HG02763 (cell line): ENCODE data around the gene DBH.
"Not testable (repeated sequence)": the region's sequence is repeated elsewhere in the genome, so short reads cannot be mapped to it uniquely, and the experiment has no call there.

Source experiments
- ATAC-seq: cut with Tn5 transposase; IDR thresholded peaks from one replicate; pipeline ENCODE4 v1.9.1; 2021; ENCODE audit warnings: mild to moderate bottlenecking, moderate library complexity; ENCODE audit not compliant: unreplicated experiment

DBH gene

GRCh38 chr9:133618726-133619125 is 17.4 kb upstream of the DBH start:
- ATAC-seq, result no peak

- ATAC-seq, result no peak
Observed at GRCh38 chr9:133619791-133620190, 16.4 kb upstream of the DBH start.

GRCh38 chr9:133621725-133622267 is 14.4 kb upstream of the DBH start:
- ATAC-seq, result no peak

DNA sequence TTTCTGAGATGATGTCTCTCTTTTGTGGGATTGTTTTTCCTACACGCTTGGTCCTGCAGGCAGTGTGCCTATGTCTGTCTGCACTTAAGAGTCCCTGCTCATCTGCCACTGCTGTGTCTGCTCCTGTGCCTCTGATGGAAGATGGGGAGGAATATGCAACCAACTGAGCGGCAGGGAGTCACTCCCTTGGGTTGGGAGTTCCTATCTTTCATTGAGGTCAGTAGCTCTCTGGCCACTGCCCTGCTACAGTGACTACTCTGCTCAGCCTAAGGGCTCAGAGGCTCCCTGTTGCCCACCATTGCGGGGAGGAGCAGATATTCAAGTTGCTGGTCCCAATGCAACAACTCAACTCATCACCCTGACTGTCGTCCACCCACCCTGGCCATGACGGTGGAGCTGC is 13.6 kb upstream of the DBH start:
- ATAC-seq, result no peak

DNA sequence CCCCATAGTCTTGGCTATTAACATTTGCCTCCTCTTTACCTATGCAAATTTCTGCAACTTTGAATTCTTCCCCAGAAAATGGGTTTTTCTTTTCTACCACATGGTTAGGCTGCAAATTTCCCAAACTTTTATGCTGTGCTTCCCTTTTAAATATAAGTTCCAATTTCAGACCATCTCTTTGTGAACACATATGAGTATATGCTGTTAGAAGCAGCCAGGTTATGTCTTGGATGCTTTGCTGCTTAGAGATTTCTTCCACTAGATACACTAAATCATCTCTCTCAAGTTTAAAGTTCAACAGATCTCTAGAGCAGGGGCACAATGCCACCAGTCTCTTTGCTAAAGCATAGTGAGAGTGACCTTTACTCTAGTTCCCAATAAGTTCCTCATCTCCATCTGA is 10.2 kb upstream of the DBH start:
- not testable (repeated sequence) for ATAC-seq

DNA sequence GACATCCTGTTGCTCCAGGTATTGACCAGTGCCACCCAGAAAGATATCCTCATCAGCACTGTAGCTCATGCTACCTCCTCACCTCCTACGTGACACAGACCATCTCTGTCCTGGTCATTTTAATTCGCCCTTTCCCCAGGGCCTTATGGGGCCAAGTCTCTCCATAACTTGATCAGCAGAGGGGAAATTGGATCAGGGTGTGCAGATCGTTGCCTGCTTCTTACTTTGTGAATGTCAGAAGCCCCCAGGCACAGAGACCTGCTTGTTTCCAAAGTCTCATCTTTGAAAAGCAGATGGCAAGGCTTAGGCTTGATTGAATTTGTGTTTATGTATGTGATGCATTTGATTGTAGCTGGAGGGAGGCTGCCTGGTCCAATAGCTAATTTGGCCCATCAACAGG is 8.8 kb upstream of the DBH start:
- ATAC-seq, result no peak

GRCh38 chr9:133628766-133629165 is 7.4 kb upstream of the DBH start:
- no peak for ATAC-seq

DNA sequence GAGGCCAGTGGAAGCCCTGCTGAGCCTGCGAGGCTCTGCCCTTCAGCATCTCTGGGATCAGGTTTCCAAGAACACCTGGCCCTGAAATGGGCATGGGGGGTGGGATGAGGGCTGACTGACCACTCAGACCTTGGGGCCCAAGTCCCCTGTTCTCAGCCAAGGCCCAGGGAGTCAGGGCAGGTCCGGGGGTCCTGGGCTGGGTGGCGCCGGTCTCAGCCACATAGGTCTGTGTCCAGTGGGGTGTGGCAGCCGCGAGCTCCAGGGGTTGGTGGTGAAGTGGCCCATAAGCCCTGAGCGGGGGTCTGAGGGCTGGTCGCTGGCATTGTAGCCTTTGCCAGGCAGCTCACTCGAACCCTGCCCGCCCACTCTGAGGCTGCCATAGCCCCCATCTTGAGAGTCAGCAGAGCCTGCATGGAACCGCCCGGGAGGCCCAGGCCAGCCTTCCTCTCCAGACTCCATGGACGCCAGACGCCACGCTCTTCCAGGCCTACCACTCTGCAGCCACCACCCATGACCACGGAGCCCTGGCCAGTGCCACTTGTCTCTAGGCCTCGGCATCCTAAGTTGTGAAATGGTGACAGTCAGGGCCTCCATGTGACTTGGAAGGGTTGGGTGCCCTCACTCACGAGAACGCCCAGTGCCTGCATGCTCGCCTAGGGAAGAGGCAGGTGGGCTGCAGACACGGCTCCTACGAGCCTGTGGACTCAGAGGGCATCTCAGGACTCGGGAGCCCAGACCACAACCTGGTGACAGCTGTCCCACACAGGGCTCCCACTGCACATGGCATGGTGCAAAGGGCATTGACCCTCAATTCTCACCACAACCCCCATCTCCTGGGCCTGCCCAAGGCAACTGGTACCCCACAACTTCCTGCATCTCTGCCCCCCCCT is 6.7 kb upstream of the DBH start:
- ATAC-seq, result no peak

DNA sequence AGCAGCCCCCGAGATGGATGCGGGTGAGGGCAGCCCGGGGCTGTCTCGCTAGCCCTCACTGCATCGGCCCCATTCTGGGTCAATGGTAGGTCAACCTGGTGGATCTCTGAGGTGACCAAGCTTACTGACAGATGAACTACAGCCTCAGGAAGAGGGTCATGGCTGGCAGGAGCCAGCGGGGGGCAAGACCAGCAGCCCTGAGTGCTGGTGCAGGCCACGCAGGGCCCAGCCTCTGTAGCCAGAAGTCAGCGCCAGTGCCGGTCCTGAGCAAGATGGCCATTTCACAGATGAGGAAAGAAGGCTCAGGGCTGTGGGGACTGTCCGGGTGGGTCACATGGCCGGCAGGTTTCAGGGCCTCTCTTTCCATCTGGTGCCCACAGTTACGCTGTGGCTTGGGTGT is 5.1 kb upstream of the DBH start:
- ATAC-seq, result no peak

- no peak for ATAC-seq
Observed at GRCh38 chr9:133632806-133633680, 3.1 kb upstream of the DBH start.

- no peak for ATAC-seq
Observed at GRCh38 chr9:133633681-133634080, 2.5 kb upstream of the DBH start.

- no peak for ATAC-seq
Observed at GRCh38 chr9:133634081-133634691, 2.0 kb upstream of the DBH start.

DNA sequence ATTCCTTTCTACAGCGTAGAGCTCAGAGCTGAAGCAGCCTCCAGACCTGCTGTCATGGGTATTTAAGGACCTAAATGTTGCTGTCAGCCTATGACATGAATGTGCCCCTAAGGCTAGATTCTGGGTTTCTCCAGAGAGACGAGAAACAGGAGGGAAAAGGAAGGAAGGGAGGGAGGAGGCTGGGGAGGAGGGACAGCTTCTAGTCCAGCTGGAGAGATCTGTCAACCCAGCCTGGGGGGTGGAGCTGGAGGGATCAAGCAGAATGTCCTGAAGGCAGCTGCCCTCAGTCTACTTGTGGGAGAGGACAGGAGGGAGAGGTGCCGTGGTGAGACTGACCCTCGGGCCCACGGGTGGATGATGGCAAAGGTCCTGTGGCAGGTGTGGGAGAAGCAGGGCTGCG is 1.1 kb upstream of the DBH start:
- no peak for ATAC-seq

DNA sequence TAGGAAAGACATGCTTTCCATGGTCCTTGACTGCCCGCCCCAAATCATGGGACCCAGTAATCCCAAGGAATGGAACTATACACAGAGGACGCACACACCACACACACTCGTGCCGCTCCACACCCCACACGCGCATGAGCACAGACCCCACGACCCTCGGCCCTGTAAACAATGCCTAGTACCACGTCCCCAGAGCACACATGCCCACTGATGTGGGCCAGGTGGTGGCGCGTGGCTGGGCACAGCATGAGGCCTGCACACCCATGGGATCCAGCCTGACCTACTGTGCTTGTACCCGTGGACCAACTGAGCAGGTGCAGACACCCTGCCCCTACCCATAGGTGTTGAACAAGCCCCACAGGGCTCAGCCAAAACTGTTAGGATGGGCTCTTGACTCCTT is 739 bp downstream of the DBH start:
- ATAC-seq, result no peak

DNA sequence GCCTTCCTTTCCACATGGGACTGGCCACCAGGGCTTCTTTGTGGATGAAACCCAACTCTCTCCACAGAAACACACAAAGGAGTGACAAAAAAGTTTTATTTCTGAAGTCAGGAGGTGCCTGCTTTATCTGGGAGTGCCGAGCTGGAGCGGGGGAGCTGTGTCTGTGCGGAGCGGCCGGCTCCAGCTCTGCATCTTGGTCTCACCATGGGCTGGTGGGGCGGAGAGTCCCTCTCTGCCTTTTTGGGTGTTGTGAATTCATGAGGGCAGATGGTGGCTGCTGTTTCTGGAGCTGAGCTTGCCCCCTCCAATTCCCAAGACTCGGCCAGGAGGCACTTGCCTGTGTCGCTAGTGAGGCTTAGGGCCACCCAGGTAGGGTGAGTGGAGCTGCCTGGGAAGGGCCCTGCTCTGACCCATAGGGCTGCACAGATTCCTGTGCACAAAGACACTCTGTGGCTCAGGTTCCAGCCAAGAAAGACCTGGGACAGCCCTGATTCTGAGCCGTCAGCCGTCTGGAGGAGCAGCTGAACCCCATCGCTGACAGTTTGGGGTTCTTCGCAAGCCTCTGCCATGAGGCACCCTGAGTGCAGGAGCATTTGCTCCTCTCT is 1.4 kb downstream of the DBH start:
- ATAC-seq, result no peak

DNA sequence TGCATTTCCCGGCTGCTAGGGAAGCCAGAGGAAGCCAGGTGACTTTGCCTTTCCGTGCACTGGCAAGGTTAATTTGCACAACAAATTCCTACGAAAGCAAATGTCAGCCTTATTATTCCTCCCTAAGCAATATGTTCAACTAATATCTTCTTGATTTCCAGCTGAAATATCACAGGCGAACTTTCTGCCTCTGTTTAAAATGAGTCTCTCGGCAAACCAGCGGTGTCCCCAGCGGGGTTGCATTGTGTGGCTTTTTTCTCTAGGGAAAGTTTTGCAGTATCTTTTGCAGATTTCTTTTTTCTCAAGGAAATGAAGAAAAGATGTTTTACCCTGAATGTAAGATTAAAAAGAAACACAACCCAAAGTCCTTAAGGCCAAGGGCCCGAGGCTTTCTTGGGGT is 1.9 kb downstream of the DBH start:
- no peak for ATAC-seq

DNA sequence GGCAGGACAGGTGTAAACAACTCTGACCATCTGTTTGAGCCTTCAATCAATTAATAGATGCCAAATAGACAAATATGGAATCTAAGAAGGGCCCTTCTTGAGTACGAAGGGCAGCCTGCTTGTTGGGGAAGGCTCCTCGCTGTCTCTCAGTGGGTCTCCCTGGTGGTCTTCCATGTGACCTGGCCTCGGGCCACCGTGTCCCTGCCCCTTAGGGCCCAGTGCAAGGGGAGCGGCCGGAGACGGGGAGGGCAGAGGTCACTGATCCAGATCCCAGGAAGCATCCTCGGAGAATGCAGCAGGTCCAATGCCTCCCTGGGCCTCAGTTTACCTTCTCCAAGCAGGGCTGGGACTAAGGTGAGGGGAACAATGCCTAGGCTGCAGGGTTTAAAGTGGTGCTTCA is 2.5 kb downstream of the DBH start:
- ATAC-seq, result no peak

DNA sequence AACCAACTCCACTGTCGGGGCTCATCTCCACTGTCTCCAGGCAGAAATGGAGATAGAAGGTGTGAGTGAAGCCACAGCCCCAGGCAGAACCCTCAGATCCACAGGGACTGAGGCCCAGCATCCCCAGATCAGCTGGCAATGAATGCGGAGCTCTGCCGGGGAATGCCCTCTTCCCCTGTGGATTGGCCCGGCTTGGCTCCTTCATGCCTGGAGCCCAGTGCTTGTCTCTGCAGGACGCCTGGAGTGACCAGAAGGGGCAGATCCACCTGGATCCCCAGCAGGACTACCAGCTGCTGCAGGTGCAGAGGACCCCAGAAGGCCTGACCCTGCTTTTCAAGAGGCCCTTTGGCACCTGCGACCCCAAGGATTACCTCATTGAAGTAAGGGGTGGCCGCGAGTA is 3.5 kb downstream of the DBH start:
- ATAC-seq, result no peak

DNA sequence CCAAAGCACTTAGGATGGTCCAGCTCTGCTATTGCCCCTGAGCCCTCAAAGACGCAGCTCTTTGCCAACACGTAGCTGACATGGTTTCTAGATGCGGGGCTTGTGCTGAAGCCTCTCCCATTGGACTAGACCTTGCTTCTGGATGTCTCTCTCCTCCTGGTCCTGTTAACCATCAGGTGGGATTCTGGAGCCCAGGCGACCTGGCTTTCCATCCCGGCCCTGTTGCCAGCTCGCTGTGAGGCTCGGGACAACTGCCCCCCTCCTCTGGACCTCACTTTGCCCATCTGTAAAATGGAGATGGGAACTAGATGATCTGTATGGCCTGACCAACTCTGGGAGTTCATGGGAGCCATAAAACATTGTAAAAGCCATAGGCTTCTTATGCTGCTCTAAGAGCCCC is 4.0 kb downstream of the DBH start:
- ATAC-seq, result no peak

- ATAC-seq, result no peak
Observed at GRCh38 chr9:133640580-133641395, 4.6 kb downstream of the DBH start.
